ENCODE measurements around the gene ZNF367. TPM values are rescaled to one million over a fixed set of nuclear protein-coding genes. Genes with fewer than 3 reads are reported as not detected.

The ZNF367 gene
- total RNA-seq, 1 experiment from 2014 or later = 10.1 TPM

DNA sequence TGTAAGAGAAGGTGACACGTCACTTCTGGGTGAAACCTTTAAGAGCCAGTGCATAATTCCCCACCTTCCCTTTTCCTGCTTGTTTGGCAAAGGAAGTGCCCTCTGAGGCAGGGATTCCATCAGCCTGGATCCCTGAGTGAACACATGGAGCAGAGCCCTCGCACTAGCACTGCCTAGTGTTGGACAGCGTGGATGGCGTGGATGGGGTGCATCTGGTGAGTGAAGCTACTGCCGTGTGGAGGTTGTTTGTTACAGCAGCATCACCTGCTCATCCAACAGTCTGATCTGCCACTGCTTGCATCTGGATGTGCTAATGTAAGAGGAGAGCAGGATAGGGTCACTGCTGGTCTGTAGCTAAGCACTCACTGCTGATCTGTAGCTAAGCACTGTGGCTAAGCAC lies 69.9 kb downstream of the ZNF367 start:
- Histone ChIP-seq H2AFZ (ENCODE audit: low read length) (no peak overlapping the region), H3K9me3 (ENCODE audit: control insufficient read depth, low read depth, low read length) (peaks cover 3% of the 10 kb centered on the region), H4K20me1 (ENCODE audit: control insufficient read depth, insufficient read depth, insufficient read length) (no peaks in the 10 kb centered on the region), H3K79me1 (ENCODE audit: insufficient read depth, low read depth, low read length, poor library complexity, severe bottlenecking) (no peaks in the 10 kb centered on the region), H3K4me1 (ENCODE audit: insufficient read depth, low read length) (peaks cover 9% of the 10 kb centered on the region), H3K23me2 (ENCODE audit: insufficient read length, low read depth, low read length, poor library complexity, severe bottlenecking) (no peaks in the 10 kb centered on the region), H3K56ac (ENCODE audit: insufficient read length, low read depth, low read length) (no peak overlapping the region), H2BK120ac (ENCODE audit: low read depth, low read length, poor library complexity, severe bottlenecking) (no peak overlapping the region), H3K27ac (ENCODE audit: insufficient read length, low read depth, low read length) (no peak overlapping the region), H2AK5ac (ENCODE audit: insufficient read length, low read length) (no peak overlapping the region), H3K14ac (ENCODE audit: insufficient read depth, low read length) (no peak overlapping the region), H2BK15ac (ENCODE audit: low read depth, low read length) (no peak overlapping the region), H3K27me3 (ENCODE audit: insufficient read depth, low read length) (no peaks in the 10 kb centered on the region), H4K91ac (ENCODE audit: insufficient read length, low read depth, low read length) (no peak overlapping the region), H2BK5ac (ENCODE audit: insufficient read length, low read length) (no peak overlapping the region), H3K79me2 (ENCODE audit: insufficient read depth, low read length) (no peaks in the 10 kb centered on the region), H3K18ac (ENCODE audit: insufficient read length, low read depth, low read length) (no peak overlapping the region), H3K4ac (ENCODE audit: low read depth, low read length) (no peak overlapping the region), H4K5ac (ENCODE audit: insufficient read length, low read depth, low read length) (no peak overlapping the region), H2BK20ac (ENCODE audit: low read depth, low read length, poor library complexity, severe bottlenecking) (no peak overlapping the region), H3K23ac (ENCODE audit: insufficient read length, low read depth, low read length) (no peak overlapping the region), H3K9ac (ENCODE audit: extremely low read depth, insufficient read length, low read length) (no peak overlapping the region), H3T11ph (ENCODE audit: low read length) (no peak overlapping the region), H3K4me2 (ENCODE audit: insufficient read depth, insufficient read length, low read length) (no peak overlapping the region), H2BK12ac (ENCODE audit: insufficient read length, low read depth, low read length) (no peak overlapping the region), H4K8ac (replicated peaks; ENCODE audit: insufficient read length, low read depth, low read length) (no peak overlapping the region)
- no CpG with 5 or more reads among the region's 5 CpGs for WGBS (ENCODE audit: extremely low coverage, insufficient read length, low lambda C conversion rate)
- peaks cover 35 to 38% of the 10 kb centered on the region in 2 experiments for H3K4me1 Mint-ChIP-seq
- no peaks in the 10 kb centered on the region for H3K27me3 Mint-ChIP-seq (ENCODE audit: low read depth)
- H3K27ac Mint-ChIP-seq = peak overlapping the region in 1 of 3 experiments; percentile 68; a peak in 1 of 7 replicates
- H3K9me3 Mint-ChIP-seq = peaks cover 4 to 6% of the 10 kb centered on the region in 2 experiments; a peak in 4 of 5 replicates
- TF ChIP-seq, protein P1, sequence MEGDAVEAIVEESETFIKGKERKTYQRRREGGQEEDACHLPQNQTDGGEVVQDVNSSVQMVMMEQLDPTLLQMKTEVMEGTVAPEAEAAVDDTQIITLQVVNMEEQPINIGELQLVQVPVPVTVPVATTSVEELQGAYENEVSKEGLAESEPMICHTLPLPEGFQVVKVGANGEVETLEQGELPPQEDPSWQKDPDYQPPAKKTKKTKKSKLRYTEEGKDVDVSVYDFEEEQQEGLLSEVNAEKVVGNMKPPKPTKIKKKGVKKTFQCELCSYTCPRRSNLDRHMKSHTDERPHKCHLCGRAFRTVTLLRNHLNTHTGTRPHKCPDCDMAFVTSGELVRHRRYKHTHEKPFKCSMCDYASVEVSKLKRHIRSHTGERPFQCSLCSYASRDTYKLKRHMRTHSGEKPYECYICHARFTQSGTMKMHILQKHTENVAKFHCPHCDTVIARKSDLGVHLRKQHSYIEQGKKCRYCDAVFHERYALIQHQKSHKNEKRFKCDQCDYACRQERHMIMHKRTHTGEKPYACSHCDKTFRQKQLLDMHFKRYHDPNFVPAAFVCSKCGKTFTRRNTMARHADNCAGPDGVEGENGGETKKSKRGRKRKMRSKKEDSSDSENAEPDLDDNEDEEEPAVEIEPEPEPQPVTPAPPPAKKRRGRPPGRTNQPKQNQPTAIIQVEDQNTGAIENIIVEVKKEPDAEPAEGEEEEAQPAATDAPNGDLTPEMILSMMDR (conservative IDR thresholded peaks at IDR 0.05) = no peak
- peaks cover 0 to 9% (median 5%) of the 10 kb centered on the region in 3 experiments; a peak in 6 of 7 replicates for H3K36me3 Mint-ChIP-seq (ENCODE audit: insufficient read depth in 1 of 3, low read depth in 3 of 3)
- no peak overlapping the region for H3K4me3 Mint-ChIP-seq
- DNase-seq = no peak

Data from H9 (cell line).